Measurements from ENCODE around the gene SSH2.

- TF ChIP-seq CTCF (IDR thresholded peaks at IDR 0.05 in 4 of 5, conservative IDR thresholded peaks at IDR 0.05 in 1 of 5), result no peak
- TF ChIP-seq POLR2A (IDR thresholded peaks at IDR 0.05), result no peak
Measured at GRCh38 chr17:29597361-29598172, 332.5 kb downstream of the SSH2 start.
